K562 (cell line): ENCODE data around the gene RPL7A. TPM values are rescaled to one million over a fixed set of nuclear protein-coding genes. Genes with fewer than 3 reads are reported as not detected.
A peak's percentile ranks its signal among the peaks of the same experiment; 100 is the strongest.

Experiments used
- ATAC-seq: fragments of 200-7000 bp; cut with Tn5 transposase; 3 replicates; pipeline ENCODE4 v1.9.1; 2020; ENCODE audit warnings: moderate library complexity
- BruUV-seq: library from RNA; stranded (reverse); fragments of 400-500 nt; replicated peaks from 2 replicates; lab custom pipeline; 2021; lab: Mats Ljungman, UMichigan
- CTCF ChIA-PET: fragments of 300-600 bp; formaldehyde crosslinking; extraction: SDS; loops from one replicate; lab custom pipeline; 2021; ENCODE audit warnings: low intra/inter-chr PET ratio; lab: Yijun Ruan, JAX
- POLR2A ChIA-PET: fragments of 300-600, 350-650 bp; sonication (Branson Sonifier 250); formaldehyde crosslinking; extraction: SDS; loops from one replicate; lab custom pipeline; 2021; ENCODE audit warnings: antibody characterized with exemption, inconsistent platforms; lab: Yijun Ruan, JAX
- DNase-seq, 4 experiments: peaks; one replicate each; pipeline versions ENCODE4 v3.0.0 to v3.0.0-alpha.2; 2011 to 2018; ENCODE audit warnings: low spot score in 3 of 4, mixed read lengths in 3 of 4; ENCODE audit errors: extremely low read depth in 1 of 4
- FAIRE-seq: peaks from 2 replicates; lab custom pipeline; 2011; peaks lifted over from hg19 to GRCh38; lab: Jason Lieb, UNC
- H2AFZ ChIP-seq: 2 replicates; pipeline ENCODE4 v1.6.0; 2011; ENCODE audit warnings: low read depth, low read length, control low read depth, inconsistent platforms
- H3K27ac ChIP-seq: fragments of 200-600 bp; 3 replicates; pipeline ENCODE4 v1.8.0; 2011; ENCODE audit warnings: low read depth, mild to moderate bottlenecking, control low read depth, inconsistent platforms, low read length, moderate library complexity, mixed read lengths; ENCODE audit errors: extremely low read depth
- H3K27me3 ChIP-seq, 2 experiments: fragments of 300-600 bp in 1 of 2; 2 replicates in 1 of 2; 3 replicates in 1 of 2; pipeline versions ENCODE4 v1.6.0 to v1.8.0; 2011; ENCODE audit warnings: inconsistent platforms in 2 of 2, low read length in 2 of 2, mild to moderate bottlenecking in 1 of 2, mixed read lengths in 1 of 2, moderate library complexity in 1 of 2; ENCODE audit not compliant: control insufficient read depth in 2 of 2, insufficient read depth in 2 of 2
- H3K36me3 ChIP-seq: fragments of 300-600 bp; 3 replicates; pipeline ENCODE4 v1.8.0; 2011; ENCODE audit warnings: mild to moderate bottlenecking, low read length, inconsistent platforms; ENCODE audit not compliant: control insufficient read depth, insufficient read depth
- H3K4me1 ChIP-seq, 2 experiments: fragments of 200-600 bp in 1 of 2; replicated peaks in 1 of 2; 2 replicates in 1 of 2; 3 replicates in 1 of 2; pipeline versions ENCODE4 v1.5.1 to v1.8.0; 2011; ENCODE audit warnings: inconsistent platforms in 2 of 2, low read length in 2 of 2, mild to moderate bottlenecking in 1 of 2, mixed read lengths in 1 of 2, moderate library complexity in 1 of 2; ENCODE audit not compliant: control insufficient read depth in 2 of 2, insufficient read depth in 2 of 2
- H3K4me2 ChIP-seq: 2 replicates; pipeline ENCODE4 v1.6.1; 2011; ENCODE audit warnings: low read length, control low read depth, inconsistent platforms, mixed read lengths; ENCODE audit not compliant: insufficient read depth
- H3K4me3 ChIP-seq: fragments of 200-600 bp; sonication (generic), shearing (Covaris generic); 2 replicates; pipeline ENCODE4 v1.5.1; 2016; ENCODE audit warnings: control low read depth, inconsistent platforms
- H3K79me2 ChIP-seq: fragments of 200-600 bp; 3 replicates; pipeline ENCODE4 v1.8.0; 2011; ENCODE audit warnings: low read length, inconsistent platforms; ENCODE audit not compliant: control insufficient read depth, insufficient read depth
- H3K9ac ChIP-seq, 2 experiments: 2 replicates each; pipeline versions ENCODE4 v1.6.0 to v1.6.1; 2011; ENCODE audit warnings: low read depth in 2 of 2, low read length in 2 of 2, control low read depth in 1 of 2, inconsistent platforms in 1 of 2, mild to moderate bottlenecking in 1 of 2, mixed read lengths in 1 of 2; ENCODE audit not compliant: insufficient read depth in 1 of 2
- H3K9me1 ChIP-seq: one replicate; pipeline ENCODE4 v1.6.0; 2011; ENCODE audit warnings: inconsistent platforms, mild to moderate bottlenecking, low read length, moderate library complexity; ENCODE audit not compliant: control insufficient read depth, insufficient read depth
- H3K9me3 ChIP-seq: replicated peaks from 2 replicates; pipeline ENCODE4 v1.5.1; 2011; ENCODE audit warnings: low read depth, low read length, inconsistent platforms; ENCODE audit not compliant: control insufficient read depth, insufficient read depth
- H4K20me1 ChIP-seq: replicated peaks from 2 replicates; pipeline ENCODE4 v1.6.1; 2011; ENCODE audit warnings: low read length, inconsistent platforms, mixed read lengths; ENCODE audit not compliant: control insufficient read depth, insufficient read depth
- CREBBP ChIP-seq: IDR thresholded peaks from one replicate; pipeline ENCODE4 v1.6.1; 2012; ENCODE audit warnings: low read depth, mild to moderate bottlenecking, control low read depth, inconsistent platforms, low read length
- YBX1 ChIP-seq: fragments of 450-650 bp; IDR thresholded peaks from 2 replicates; pipeline ENCODE4 v1.7.1; 2016; ENCODE audit warnings: mild to moderate bottlenecking
- WGBS: fragments of 100-300 bp; shearing (Covaris generic); methylation state at CpG from one replicate; pipeline ENCODE4 v1.1.6; 2016; ENCODE audit warnings: low coverage, mixed read lengths; ENCODE audit not compliant: insufficient coverage; ENCODE audit errors: missing lambda C conversion rate; 5-methylcytosine and 5-hydroxymethylcytosine counted together
- in situ Hi-C: fragments of 300-500 bp; cut with MboI; formaldehyde crosslinking; loops from 4 replicates; pipeline ENCODE4 v1.15.0; 2018; ENCODE audit warnings: inconsistent platforms, mixed read lengths
- intact Hi-C: fragments of 100-400 bp; cut with micrococcal nuclease; formaldehyde crosslinking; loops from 2 replicates; pipeline ENCODE4 v1.14.2; 2022
- polyA plus RNA-seq, 8 experiments: library from polyadenylated mRNA; depleted of rRNA in 4 of 8; stranded (reverse) in 5 of 8; unstranded in 3 of 8; fragments of >200 nt; fragmentation: Nextera tagmentation in 2 of 8; fragmentation: Illumina TruSeq in 1 of 8; extraction: Ambion mirVana in 2 of 8; extraction: Trizol in 1 of 8; gene quantifications; 2 replicates each; pipeline versions ENCODE4 v1.2.1 to v1.2.3, GENCODE V29; 2011 to 2014; ENCODE audit warnings: inconsistent platforms in 1 of 8, missing spikeins in 1 of 8
- total RNA-seq, 7 experiments: library from RNA; depleted of rRNA in 6 of 7; stranded (reverse); fragments of >200 nt in 6 of 7; fragmentation: Illumina TruSeq in 2 of 7; extraction: Trizol in 2 of 7; gene quantifications; 2 replicates each; pipeline versions ENCODE4 v1.2.1 to v1.2.3, GENCODE V29; 2011 to 2021; ENCODE audit warnings: low replicate concordance in 1 of 7
- TF ChIP-seq, protein P1 (sequence below): fragments of 450-650 bp; formaldehyde crosslinking; IDR thresholded peaks from 2 replicates; pipeline ENCODE4 v1.4.0; 2022; ENCODE audit warnings: missing genetic modification characterization
- TF ChIP-seq, protein P2 (sequence below): sonication (generic); formaldehyde crosslinking; IDR thresholded peaks from 2 replicates; pipeline ENCODE4 v1.8.0; 2023; ENCODE audit warnings: mild to moderate bottlenecking, missing genetic modification reagents
- TF ChIP-seq, protein P3 (sequence below): fragments of 450-650 bp; formaldehyde crosslinking; IDR thresholded peaks from 2 replicates; pipeline ENCODE4 v1.4.0; 2020; ENCODE audit warnings: mild to moderate bottlenecking, moderate library complexity

The RPL7A gene
- total and polyA plus RNA-seq, 9 of the 15 experiments (the other 6 are each of a cell fraction or from before 2014, with no cell fraction given): 1,935 to 3,760 (median 2,652) TPM

DNA sequence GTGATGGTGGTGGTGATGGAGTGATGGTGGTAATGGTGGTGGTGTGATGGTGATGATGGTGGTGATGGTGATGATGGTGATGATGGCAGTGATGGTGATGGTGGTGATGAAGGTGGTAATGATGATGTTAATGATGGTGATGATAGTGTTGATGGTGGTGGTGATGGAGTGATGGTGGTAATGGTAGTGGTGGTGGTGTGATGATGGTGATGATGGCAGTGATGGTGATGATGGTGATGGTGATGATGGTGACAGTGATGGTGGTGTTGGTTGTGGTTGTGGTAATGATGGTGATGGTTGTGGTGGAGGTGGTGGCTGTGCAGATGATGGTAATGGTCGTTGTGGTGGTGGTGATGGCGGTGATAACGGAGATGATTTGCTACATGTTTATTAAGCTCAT is 35.4 kb downstream of the RPL7A start:
- H2AFZ ChIP-seq: no peak overlapping the region
- H4K20me1 ChIP-seq: no peaks in the 10 kb centered on the region; the same call in 1 of the 2 replicates
- in situ Hi-C loops (no loop called here), intact Hi-C loops (no loop called here)
- no peaks in the 10 kb centered on the region for H3K9me1 ChIP-seq
- ATAC-seq (no peak), FAIRE-seq (no peak), DNase-seq (no peak)
- no peaks in the 10 kb centered on the region for H3K79me2 ChIP-seq
- 0% methylated on average over 3 of the region's 3 CpGs for WGBS
- ChIA-PET POLR2A (interaction anchor here (0.6 to 1.7 kb wide), 3 partner anchors 12 to 360 kb away, joined by 3 to 4 read pairs (median 3); no protein-coding TSS in a partner anchor), CTCF (no interaction called here)
- H3K9ac ChIP-seq: no peak overlapping the region
- no peak overlapping the region for H3K27ac ChIP-seq
- peaks cover 9 to 31% of the 10 kb centered on the region in 2 experiments; a peak in 4 of 5 replicates for H3K27me3 ChIP-seq
- H3K9me3 ChIP-seq: peaks cover 5% of the 10 kb centered on the region
- no peak overlapping the region for H3K4me2 ChIP-seq
- H3K36me3 ChIP-seq: no peaks in the 10 kb centered on the region
- TF ChIP-seq, protein P1, sequence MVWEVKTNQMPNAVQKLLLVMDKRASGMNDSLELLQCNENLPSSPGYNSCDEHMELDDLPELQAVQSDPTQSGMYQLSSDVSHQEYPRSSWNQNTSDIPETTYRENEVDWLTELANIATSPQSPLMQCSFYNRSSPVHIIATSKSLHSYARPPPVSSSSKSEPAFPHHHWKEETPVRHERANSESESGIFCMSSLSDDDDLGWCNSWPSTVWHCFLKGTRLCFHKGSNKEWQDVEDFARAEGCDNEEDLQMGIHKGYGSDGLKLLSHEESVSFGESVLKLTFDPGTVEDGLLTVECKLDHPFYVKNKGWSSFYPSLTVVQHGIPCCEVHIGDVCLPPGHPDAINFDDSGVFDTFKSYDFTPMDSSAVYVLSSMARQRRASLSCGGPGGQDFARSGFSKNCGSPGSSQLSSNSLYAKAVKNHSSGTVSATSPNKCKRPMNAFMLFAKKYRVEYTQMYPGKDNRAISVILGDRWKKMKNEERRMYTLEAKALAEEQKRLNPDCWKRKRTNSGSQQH (CRISPR knock-in tag): 0 out of 2 replicates have a peak, but pooled peaks have one; percentile 13
- TF ChIP-seq, protein P2, sequence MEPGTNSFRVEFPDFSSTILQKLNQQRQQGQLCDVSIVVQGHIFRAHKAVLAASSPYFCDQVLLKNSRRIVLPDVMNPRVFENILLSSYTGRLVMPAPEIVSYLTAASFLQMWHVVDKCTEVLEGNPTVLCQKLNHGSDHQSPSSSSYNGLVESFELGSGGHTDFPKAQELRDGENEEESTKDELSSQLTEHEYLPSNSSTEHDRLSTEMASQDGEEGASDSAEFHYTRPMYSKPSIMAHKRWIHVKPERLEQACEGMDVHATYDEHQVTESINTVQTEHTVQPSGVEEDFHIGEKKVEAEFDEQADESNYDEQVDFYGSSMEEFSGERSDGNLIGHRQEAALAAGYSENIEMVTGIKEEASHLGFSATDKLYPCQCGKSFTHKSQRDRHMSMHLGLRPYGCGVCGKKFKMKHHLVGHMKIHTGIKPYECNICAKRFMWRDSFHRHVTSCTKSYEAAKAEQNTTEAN (CRISPR knock-in tag): no peak
- TF ChIP-seq YBX1 (peak; percentile 79; the same call in 1 of the 2 replicates), CREBBP (peak; percentile 41)
- TF ChIP-seq, protein P3, sequence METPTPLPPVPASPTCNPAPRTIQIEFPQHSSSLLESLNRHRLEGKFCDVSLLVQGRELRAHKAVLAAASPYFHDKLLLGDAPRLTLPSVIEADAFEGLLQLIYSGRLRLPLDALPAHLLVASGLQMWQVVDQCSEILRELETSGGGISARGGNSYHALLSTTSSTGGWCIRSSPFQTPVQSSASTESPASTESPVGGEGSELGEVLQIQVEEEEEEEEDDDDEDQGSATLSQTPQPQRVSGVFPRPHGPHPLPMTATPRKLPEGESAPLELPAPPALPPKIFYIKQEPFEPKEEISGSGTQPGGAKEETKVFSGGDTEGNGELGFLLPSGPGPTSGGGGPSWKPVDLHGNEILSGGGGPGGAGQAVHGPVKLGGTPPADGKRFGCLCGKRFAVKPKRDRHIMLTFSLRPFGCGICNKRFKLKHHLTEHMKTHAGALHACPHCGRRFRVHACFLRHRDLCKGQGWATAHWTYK: no peak
- BruUV-seq: no TSS peak
- H3K4me3 ChIP-seq: no peak overlapping the region
- H3K4me1 ChIP-seq: peaks cover 3 to 16% of the 10 kb centered on the region in 2 experiments; a peak in 3 of 5 replicates
